Gastroesophageal sphincter (tissue), 3 donors: Measurements from ENCODE around the gene GPR42.

Experiments used
- POLR2AphosphoS5 ChIP-seq: sonication (generic); formaldehyde crosslinking; IDR thresholded peaks from one replicate; pipeline ENCODE4 v1.6.1; 2017; ENCODE audit warnings: antibody characterized with exemption
- TF ChIP-seq, protein P1 (sequence below), 4 experiments: fragments of 200-600 bp in 2 of 4; fragments of 450-650 bp in 2 of 4; sonication (generic) in 1 of 4; IDR thresholded peaks; one replicate each; pipeline ENCODE4 v1.5.1; 2017 to 2019; ENCODE audit warnings: antibody characterized with exemption in 4 of 4, mild to moderate bottlenecking in 2 of 4, moderate library complexity in 2 of 4

DNA sequence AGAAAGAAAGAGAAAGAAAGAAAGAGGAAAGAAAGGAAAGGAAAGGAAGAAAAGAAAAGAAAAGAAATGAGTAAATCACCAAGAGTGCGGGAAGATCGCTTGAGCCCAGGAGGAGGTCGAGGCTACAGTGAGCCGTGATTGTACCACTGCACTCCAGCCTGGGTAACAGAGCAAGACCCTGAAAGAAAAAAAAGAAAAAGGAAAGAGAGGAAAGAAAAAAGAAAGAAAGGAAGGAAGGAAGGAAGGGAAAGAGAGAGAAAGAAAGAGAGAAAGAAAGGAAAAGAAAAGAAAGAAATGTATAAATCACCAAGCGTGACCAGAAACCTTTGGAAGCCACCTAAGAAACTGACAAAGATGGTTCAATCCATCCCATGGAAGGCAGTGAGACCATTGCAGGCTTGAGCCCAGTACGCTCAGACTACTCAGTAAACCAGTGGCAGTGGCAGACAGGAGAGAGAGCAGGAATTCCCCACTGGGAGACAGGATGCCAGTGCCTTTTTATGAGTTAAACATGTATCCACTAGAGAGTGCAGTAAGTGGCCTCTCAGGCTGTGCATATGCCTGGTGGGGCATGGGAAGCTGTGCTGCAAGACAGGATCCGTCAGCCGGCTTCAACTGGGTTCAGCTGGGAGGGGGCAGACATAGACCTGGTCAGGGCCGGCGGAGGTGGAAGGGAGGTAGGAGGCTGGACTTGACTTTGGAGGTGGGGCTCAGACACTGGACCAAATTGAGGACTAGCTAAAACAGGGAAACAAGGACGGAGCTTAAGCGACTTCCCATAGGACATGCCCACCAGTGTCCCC, 4.8 kb downstream of the GPR42 start:
- TF ChIP-seq, protein P1, sequence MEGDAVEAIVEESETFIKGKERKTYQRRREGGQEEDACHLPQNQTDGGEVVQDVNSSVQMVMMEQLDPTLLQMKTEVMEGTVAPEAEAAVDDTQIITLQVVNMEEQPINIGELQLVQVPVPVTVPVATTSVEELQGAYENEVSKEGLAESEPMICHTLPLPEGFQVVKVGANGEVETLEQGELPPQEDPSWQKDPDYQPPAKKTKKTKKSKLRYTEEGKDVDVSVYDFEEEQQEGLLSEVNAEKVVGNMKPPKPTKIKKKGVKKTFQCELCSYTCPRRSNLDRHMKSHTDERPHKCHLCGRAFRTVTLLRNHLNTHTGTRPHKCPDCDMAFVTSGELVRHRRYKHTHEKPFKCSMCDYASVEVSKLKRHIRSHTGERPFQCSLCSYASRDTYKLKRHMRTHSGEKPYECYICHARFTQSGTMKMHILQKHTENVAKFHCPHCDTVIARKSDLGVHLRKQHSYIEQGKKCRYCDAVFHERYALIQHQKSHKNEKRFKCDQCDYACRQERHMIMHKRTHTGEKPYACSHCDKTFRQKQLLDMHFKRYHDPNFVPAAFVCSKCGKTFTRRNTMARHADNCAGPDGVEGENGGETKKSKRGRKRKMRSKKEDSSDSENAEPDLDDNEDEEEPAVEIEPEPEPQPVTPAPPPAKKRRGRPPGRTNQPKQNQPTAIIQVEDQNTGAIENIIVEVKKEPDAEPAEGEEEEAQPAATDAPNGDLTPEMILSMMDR (IDR thresholded peaks at IDR 0.05) = no peak
- TF ChIP-seq POLR2AphosphoS5 = no peak
